ENCODE results near the gene POU2F3. TPM values are rescaled to one million over a fixed set of nuclear protein-coding genes. Genes with fewer than 3 reads are reported as not detected.

Gene POU2F3
- total and polyA plus RNA-seq, 2 of the 13 experiments (the other 11 are each of a cell fraction or from before 2014, with no cell fraction given), result not detected

DNA sequence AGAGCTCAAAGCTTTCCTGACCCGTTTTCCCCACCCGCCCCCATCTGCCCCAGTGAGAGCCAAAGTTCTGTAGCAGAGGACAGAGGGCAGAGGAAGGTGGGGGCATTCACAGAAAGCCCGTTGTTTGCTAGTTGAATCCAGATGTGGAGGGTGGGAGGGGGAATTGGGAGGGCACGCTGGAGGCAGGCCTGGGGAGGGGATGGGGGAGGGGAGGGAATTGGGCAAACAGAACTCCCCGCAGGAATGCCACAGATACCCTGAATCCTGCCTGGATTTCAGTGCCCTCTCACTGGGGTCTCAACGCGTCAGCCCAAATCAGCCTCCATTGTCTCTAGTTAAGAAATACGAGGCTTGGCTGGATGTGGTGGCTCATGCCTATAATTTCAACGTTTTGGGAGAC, 42.0 kb upstream of the POU2F3 start:
- no TSS peak for BruUV-seq (replicated peaks)
- DNase-seq (ENCODE audit: low spot score) (peak; percentile 79), ATAC-seq (peak; percentile 43), FAIRE-seq (peak; percentile 8)
- ChIA-PET CTCF (ENCODE audit: low intra/inter-chr PET ratio, low total read pairs) (no interaction called here), POLR2A (interaction anchor here (0.7 to 4.6 kb wide), 8 partner anchors 10 to 140 kb away, joined by 3 to 160 read pairs (median 6); no protein-coding TSS in a partner anchor)
- no peaks in the 10 kb centered on the region for H3K36me3 ChIP-seq (replicated peaks in 1 of 2; ENCODE audit: control insufficient read depth in 1 of 2, insufficient read depth in 2 of 2, low read length in 2 of 2)
- H2AFZ ChIP-seq (ENCODE audit: low read length), result no peak overlapping the region
- peak overlapping the region; percentile 77 for H3K27ac ChIP-seq (ENCODE audit: extremely low read length, insufficient read depth, low read length)
- H4K20me1 ChIP-seq (ENCODE audit: insufficient read depth, low read length), result no peaks in the 10 kb centered on the region
- H3K4me2 ChIP-seq (ENCODE audit: low read depth, low read length), result peak overlapping the region; percentile 84
- H3K9ac ChIP-seq (ENCODE audit: insufficient read depth, low read depth, low read length), result peak overlapping the region; percentile 32; the same call in 1 of the 2 replicates
- H3K4me1 ChIP-seq (ENCODE audit: insufficient read depth, low read length), result peaks cover 97% of the 10 kb centered on the region
- no peaks in the 10 kb centered on the region for H3K79me2 ChIP-seq (ENCODE audit: insufficient read depth, low read length)
- WGBS (ENCODE audit: low lambda C conversion rate), result 0% methylated on average over 9 of the region's 9 CpGs
- intact Hi-C loops (cut with micrococcal nuclease; ENCODE audit: unreplicated experiment), result loop anchor here (1.0 kb wide), 2 partner anchors 10 to 13 kb away; no protein-coding TSS in a partner anchor
- no peaks in the 10 kb centered on the region for H3K9me3 ChIP-seq (ENCODE audit: low read length)
- peak overlapping the region; percentile 28 to 58 (median 34); a peak in 5 of 6 replicates for H3K4me3 ChIP-seq (replicated peaks in 1 of 3; ENCODE audit: insufficient read depth in 1 of 3, low read depth in 2 of 3, low read length in 3 of 3)
- no peaks in the 10 kb centered on the region for H3K27me3 ChIP-seq (ENCODE audit: control insufficient read depth in 1 of 2, insufficient read depth in 2 of 2, low read length in 2 of 2)
- in situ Hi-C loops (cut with HindIII; ENCODE audit: extremely low pct_ligation_motif_present, low pct_unique_long_range_greater_than_20kb), result no loop called here
- TF ChIP-seq AGO1 (IDR thresholded peaks at IDR 0.05; ENCODE audit: low read depth, low read length, poor library complexity, severe bottlenecking) (no peak), SOX13 (IDR thresholded peaks at IDR 0.05) (no peak; the same call in 1 of the 2 replicates), SOX13 (CRISPR knock-in tag; conservative IDR thresholded peaks at IDR 0.05 in 1 of 2, IDR thresholded peaks at IDR 0.05 in 1 of 2) (no peak), HNRNPK (IDR thresholded peaks at IDR 0.05; ENCODE audit: low read depth, low read length, poor library complexity, severe bottlenecking) (peak; percentile 26), ZNF256 (CRISPR knock-in tag; conservative IDR thresholded peaks at IDR 0.05) (no peak), EP300 (IDR thresholded peaks at IDR 0.05; ENCODE audit: low read depth in 2 of 2, low read length in 2 of 2) (peak in 1 of 2 experiments; percentile 36; a peak in 1 of 4 replicates), EP300 (CRISPR knock-in tag; IDR thresholded peaks at IDR 0.05; ENCODE audit: borderline replicate concordance) (no peak), ZNF543 (CRISPR knock-in tag; IDR thresholded peaks at IDR 0.05) (no peak), ZKSCAN1 (IDR thresholded peaks at IDR 0.05; ENCODE audit: low read length) (no peak), SRY (CRISPR knock-in tag; IDR thresholded peaks at IDR 0.05) (no peak)
- TF ChIP-seq, protein P1, sequence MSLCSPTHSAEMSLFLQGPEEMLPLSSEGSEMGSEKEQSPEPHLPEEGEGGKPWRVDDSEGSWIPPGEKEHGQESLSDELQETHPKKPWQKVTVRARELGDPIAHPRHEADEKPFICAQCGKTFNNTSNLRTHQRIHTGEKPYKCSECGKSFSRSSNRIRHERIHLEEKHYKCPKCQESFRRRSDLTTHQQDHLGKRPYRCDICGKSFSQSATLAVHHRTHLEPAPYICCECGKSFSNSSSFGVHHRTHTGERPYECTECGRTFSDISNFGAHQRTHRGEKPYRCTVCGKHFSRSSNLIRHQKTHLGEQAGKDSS (CRISPR knock-in tag; IDR thresholded peaks at IDR 0.05; ENCODE audit: borderline replicate concordance, low read depth), result no peak
- TF ChIP-seq, protein P2, sequence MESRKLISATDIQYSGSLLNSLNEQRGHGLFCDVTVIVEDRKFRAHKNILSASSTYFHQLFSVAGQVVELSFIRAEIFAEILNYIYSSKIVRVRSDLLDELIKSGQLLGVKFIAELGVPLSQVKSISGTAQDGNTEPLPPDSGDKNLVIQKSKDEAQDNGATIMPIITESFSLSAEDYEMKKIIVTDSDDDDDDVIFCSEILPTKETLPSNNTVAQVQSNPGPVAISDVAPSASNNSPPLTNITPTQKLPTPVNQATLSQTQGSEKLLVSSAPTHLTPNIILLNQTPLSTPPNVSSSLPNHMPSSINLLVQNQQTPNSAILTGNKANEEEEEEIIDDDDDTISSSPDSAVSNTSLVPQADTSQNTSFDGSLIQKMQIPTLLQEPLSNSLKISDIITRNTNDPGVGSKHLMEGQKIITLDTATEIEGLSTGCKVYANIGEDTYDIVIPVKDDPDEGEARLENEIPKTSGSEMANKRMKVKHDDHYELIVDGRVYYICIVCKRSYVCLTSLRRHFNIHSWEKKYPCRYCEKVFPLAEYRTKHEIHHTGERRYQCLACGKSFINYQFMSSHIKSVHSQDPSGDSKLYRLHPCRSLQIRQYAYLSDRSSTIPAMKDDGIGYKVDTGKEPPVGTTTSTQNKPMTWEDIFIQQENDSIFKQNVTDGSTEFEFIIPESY (CRISPR knock-in tag; IDR thresholded peaks at IDR 0.05), result no peak
- TF ChIP-seq, protein P3, sequence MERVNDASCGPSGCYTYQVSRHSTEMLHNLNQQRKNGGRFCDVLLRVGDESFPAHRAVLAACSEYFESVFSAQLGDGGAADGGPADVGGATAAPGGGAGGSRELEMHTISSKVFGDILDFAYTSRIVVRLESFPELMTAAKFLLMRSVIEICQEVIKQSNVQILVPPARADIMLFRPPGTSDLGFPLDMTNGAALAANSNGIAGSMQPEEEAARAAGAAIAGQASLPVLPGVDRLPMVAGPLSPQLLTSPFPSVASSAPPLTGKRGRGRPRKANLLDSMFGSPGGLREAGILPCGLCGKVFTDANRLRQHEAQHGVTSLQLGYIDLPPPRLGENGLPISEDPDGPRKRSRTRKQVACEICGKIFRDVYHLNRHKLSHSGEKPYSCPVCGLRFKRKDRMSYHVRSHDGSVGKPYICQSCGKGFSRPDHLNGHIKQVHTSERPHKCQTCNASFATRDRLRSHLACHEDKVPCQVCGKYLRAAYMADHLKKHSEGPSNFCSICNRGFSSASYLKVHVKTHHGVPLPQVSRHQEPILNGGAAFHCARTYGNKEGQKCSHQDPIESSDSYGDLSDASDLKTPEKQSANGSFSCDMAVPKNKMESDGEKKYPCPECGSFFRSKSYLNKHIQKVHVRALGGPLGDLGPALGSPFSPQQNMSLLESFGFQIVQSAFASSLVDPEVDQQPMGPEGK (CRISPR knock-in tag; IDR thresholded peaks at IDR 0.05), result peak; percentile 77
- TF ChIP-seq, protein P4, sequence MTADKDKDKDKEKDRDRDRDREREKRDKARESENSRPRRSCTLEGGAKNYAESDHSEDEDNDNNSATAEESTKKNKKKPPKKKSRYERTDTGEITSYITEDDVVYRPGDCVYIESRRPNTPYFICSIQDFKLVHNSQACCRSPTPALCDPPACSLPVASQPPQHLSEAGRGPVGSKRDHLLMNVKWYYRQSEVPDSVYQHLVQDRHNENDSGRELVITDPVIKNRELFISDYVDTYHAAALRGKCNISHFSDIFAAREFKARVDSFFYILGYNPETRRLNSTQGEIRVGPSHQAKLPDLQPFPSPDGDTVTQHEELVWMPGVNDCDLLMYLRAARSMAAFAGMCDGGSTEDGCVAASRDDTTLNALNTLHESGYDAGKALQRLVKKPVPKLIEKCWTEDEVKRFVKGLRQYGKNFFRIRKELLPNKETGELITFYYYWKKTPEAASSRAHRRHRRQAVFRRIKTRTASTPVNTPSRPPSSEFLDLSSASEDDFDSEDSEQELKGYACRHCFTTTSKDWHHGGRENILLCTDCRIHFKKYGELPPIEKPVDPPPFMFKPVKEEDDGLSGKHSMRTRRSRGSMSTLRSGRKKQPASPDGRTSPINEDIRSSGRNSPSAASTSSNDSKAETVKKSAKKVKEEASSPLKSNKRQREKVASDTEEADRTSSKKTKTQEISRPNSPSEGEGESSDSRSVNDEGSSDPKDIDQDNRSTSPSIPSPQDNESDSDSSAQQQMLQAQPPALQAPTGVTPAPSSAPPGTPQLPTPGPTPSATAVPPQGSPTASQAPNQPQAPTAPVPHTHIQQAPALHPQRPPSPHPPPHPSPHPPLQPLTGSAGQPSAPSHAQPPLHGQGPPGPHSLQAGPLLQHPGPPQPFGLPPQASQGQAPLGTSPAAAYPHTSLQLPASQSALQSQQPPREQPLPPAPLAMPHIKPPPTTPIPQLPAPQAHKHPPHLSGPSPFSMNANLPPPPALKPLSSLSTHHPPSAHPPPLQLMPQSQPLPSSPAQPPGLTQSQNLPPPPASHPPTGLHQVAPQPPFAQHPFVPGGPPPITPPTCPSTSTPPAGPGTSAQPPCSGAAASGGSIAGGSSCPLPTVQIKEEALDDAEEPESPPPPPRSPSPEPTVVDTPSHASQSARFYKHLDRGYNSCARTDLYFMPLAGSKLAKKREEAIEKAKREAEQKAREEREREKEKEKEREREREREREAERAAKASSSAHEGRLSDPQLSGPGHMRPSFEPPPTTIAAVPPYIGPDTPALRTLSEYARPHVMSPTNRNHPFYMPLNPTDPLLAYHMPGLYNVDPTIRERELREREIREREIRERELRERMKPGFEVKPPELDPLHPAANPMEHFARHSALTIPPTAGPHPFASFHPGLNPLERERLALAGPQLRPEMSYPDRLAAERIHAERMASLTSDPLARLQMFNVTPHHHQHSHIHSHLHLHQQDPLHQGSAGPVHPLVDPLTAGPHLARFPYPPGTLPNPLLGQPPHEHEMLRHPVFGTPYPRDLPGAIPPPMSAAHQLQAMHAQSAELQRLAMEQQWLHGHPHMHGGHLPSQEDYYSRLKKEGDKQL (CRISPR knock-in tag; IDR thresholded peaks at IDR 0.05; ENCODE audit: low read depth), result no peak
